Lower leg skin (tissue), 4 donors: ENCODE measurements around the gene ATRN. TPM values are rescaled to one million over a fixed set of nuclear protein-coding genes. Genes with fewer than 3 reads are reported as not detected.

ENCODE experiments used
- DNase-seq, 2 donors: peaks; one replicate each; pipeline ENCODE4 v3.0.0-alpha.2; 2019; ENCODE audit warnings: low spot score in 2 of 2
- H3K4me3 ChIP-seq: fragments of 200-600 bp; sonication (generic); 2 replicates; pipeline ENCODE4 v1.5.1; 2017; ENCODE audit warnings: mild to moderate bottlenecking, low read depth; ENCODE audit not compliant: poor library complexity, severe bottlenecking
- POLR2A ChIP-seq, 2 donors: fragments of 450-650 bp; IDR thresholded peaks; one replicate each; pipeline ENCODE4 v1.6.1; 2016 to 2017; ENCODE audit warnings: antibody characterized with exemption in 2 of 2, mild to moderate bottlenecking in 1 of 2, moderate library complexity in 1 of 2
- WGBS, 2 donors: methylation state at CpG; one replicate each; pipeline ENCODE4 v1.1.5; 2018; 5-methylcytosine and 5-hydroxymethylcytosine counted together
- intact Hi-C: fragments of 100-400 bp; cut with DNase I; formaldehyde crosslinking; loops from one replicate; pipeline ENCODE4 v1.15.0; 2023; ENCODE audit warnings: low total_unique reads
- total RNA-seq, 4 donors: library from RNA; depleted of rRNA; stranded (reverse); fragments of >200 nt; gene quantifications; one replicate each; pipeline ENCODE4 v1.1.0, GENCODE V29; 2016
- TF ChIP-seq, protein P1 (sequence below), 3 donors: fragments of 450-650 bp; IDR thresholded peaks; one replicate each; pipeline ENCODE4 v1.5.1; 2016; ENCODE audit warnings: antibody characterized with exemption in 3 of 3, mild to moderate bottlenecking in 3 of 3, moderate library complexity in 2 of 3

Gene ATRN
- total RNA-seq, 4 donors from 2014 or later, result 18.2 to 34.6 (median 28.4) TPM

DNA sequence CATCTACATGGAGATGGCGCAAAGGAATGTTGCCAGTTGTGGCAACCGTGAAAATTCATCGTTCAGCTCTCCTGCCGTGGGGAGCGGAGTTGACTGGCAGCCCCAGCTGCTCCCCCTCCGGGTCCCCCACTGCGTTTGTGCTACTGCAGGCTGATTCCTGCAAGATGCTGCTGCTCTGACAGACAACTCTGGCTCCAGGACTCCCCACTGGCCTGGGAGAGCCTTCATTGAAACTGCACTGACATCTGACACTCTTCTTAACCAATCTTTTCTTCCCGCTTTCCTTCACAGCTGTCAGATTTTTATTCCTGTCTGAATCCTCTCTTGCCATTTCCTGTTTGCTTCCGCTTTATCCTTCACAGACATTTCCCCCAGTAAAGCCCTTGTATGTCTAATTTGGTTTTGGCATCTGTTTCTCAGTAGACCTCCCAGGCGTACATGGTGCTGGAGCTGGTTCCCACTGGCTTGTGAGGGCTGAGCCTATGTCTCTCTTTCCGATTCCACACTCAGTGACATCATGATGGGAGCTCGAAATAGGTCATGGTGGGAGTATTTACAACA, 9.5 kb upstream of the ATRN start:
- WGBS, 2 donors, result 33 to 40% methylated on average over 12 of the region's 12 CpGs
- intact Hi-C loops, result no loop called here
- TF ChIP-seq POLR2A (IDR thresholded peaks at IDR 0.05), result no peak
- TF ChIP-seq, protein P1, sequence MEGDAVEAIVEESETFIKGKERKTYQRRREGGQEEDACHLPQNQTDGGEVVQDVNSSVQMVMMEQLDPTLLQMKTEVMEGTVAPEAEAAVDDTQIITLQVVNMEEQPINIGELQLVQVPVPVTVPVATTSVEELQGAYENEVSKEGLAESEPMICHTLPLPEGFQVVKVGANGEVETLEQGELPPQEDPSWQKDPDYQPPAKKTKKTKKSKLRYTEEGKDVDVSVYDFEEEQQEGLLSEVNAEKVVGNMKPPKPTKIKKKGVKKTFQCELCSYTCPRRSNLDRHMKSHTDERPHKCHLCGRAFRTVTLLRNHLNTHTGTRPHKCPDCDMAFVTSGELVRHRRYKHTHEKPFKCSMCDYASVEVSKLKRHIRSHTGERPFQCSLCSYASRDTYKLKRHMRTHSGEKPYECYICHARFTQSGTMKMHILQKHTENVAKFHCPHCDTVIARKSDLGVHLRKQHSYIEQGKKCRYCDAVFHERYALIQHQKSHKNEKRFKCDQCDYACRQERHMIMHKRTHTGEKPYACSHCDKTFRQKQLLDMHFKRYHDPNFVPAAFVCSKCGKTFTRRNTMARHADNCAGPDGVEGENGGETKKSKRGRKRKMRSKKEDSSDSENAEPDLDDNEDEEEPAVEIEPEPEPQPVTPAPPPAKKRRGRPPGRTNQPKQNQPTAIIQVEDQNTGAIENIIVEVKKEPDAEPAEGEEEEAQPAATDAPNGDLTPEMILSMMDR (IDR thresholded peaks at IDR 0.05), result no peak
- no peak overlapping the region for H3K4me3 ChIP-seq
- DNase-seq, result no peak

- DNase-seq, result no peak
- TF ChIP-seq, protein P1 (IDR thresholded peaks at IDR 0.05), result no peak
- TF ChIP-seq POLR2A (IDR thresholded peaks at IDR 0.05), result no peak
- 88 to 89% methylated on average over 11 of the region's 11 CpGs for WGBS, 2 donors
- no peak overlapping the region for H3K4me3 ChIP-seq
- intact Hi-C loops, result no loop called here
These were observed 8.7 kb upstream of the ATRN start for GRCh38 chr20:3461911-3462677.

- no peak for TF ChIP-seq POLR2A (IDR thresholded peaks at IDR 0.05)
- TF ChIP-seq, protein P1 (IDR thresholded peaks at IDR 0.05), result no peak
- WGBS, 2 donors, result 81 to 84% methylated on average over 4 of the region's 4 CpGs
- H3K4me3 ChIP-seq, result no peak overlapping the region
- intact Hi-C loops, result no loop called here
- no peak for DNase-seq
These were observed 6.7 kb upstream of the ATRN start for GRCh38 chr20:3464166-3464565.

DNA sequence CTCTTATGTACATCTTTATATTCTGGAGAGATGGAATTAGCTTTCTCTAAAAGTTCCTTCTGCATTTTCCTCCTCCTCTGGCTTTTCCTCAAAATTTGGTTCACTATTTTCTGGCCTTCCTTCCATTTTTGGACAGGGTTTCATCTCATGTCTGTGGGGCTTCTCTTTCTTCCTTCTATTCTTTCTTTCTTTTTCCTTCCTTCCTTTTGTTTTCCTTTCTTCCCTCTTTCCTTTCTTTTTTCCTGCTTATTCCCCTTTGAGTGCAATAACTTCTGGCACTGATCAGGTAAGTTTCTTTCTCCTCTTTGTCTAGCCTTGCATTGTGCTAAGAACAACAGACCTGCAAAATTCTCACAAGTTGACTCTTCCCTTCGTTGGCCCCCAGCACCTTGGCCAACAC, 5.5 kb upstream of the ATRN start:
- no peak overlapping the region for H3K4me3 ChIP-seq
- WGBS, 2 donors, result 27 to 38% methylated on average over 1 of the region's 1 CpG
- TF ChIP-seq, protein P1 (IDR thresholded peaks at IDR 0.05), result no peak
- TF ChIP-seq POLR2A (IDR thresholded peaks at IDR 0.05), result no peak
- no peak for DNase-seq
- intact Hi-C loops, result no loop called here

DNA sequence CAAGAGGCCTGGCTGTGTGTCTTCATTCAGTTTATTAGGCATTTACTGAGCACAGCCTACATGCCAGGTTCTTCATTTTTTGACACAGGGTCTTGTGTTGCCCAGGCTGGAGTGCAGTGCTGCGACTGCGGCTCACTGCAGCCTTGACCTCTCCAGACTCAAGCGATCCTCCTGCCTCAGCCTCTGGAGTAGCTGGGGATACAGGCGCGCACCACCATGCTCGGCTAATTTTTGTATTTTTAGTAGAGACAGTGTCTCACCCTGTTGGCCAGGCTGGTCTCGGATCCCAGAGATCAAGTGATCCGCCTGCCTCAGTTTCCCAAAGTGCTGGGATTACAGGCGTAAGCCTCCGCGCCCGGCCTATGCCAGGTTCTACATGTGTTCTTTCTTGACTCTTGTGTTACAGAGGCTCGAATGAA, 601 bp upstream of the ATRN start:
- WGBS, 2 donors, result 57 to 70% methylated on average over 7 to 13 of the region's 13 CpGs
- intact Hi-C loops, result no loop called here

GRCh38 chr20:3471397-3472021, 691 bp downstream of the ATRN start:
- no peak for DNase-seq
- WGBS, 2 donors, result 0% methylated on average over 22 to 26 of the region's 30 CpGs
- intact Hi-C loops, result no loop called here

More for the DNA sequence above, 601 bp upstream of the ATRN start:
- TF ChIP-seq POLR2A (IDR thresholded peaks at IDR 0.05), result no peak
- peak in 1 of 2 donors; percentile 86 for DNase-seq
- peak overlapping the region; percentile 94 for H3K4me3 ChIP-seq

More at GRCh38 chr20:3471397-3472021, 691 bp downstream of the ATRN start:
- TF ChIP-seq POLR2A (IDR thresholded peaks at IDR 0.05), result no peak
- TF ChIP-seq, protein P1 (IDR thresholded peaks at IDR 0.05), result no peak
- peak overlapping the region; percentile 94 for H3K4me3 ChIP-seq
